ENCODE results near the gene EHHADH.

- no peak for TF ChIP-seq CTCF (conservative IDR thresholded peaks at IDR 0.05; ENCODE audit: low read length)
- TF ChIP-seq EZH2phosphoT487 (IDR thresholded peaks at IDR 0.05; ENCODE audit: borderline replicate concordance, low read depth, low read length) = no peak
These were observed 48.0 kb downstream of the EHHADH start for GRCh38 chr3:185205865-185206264.
